ENCODE results near the gene ABCD3.
A peak's percentile ranks its signal among the peaks of the same experiment; 100 is the strongest.

Gene ABCD3

DNA sequence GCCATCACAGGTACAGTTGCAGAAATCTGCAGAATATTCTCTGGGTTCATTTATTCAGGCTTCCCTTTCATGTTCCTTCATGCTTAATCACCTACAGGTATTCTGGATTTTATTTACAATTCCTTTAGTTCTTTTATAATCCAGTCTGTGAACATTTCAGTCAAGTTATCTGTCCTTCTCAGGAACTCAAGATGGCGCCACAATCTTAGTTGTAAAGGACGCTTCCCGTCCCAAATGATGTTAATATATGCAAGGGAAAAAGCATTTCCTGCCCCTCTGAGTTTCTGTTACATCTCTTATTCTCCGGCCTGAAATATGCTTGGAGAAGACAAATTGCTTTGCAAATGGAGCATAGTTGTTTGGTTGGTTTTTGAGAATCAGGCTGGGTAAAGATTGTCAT, 104.1 kb downstream of the ABCD3 start:
- no peaks in the 10 kb centered on the region for H3F3A ChIP-seq (ENCODE audit: low read depth)
- H3K36me3 ChIP-seq (ENCODE audit: insufficient read depth, low read length), result peaks cover 5% of the 10 kb centered on the region; the same call in 1 of the 2 replicates
- H3K9me2 ChIP-seq (replicated peaks; ENCODE audit: low read depth, low read length), result no peaks in the 10 kb centered on the region
- H3K27me3 ChIP-seq (ENCODE audit: insufficient read depth, low read length, poor library complexity, severe bottlenecking), result no peaks in the 10 kb centered on the region
- H3K9me3 ChIP-seq (ENCODE audit: insufficient read depth, low read depth, low read length), result no peaks in the 10 kb centered on the region
- H3K79me2 ChIP-seq (ENCODE audit: insufficient read depth, low read length), result no peaks in the 10 kb centered on the region
- no peak overlapping the region for H2AFZ ChIP-seq (ENCODE audit: low read length)
- no peak overlapping the region for H3K9ac ChIP-seq (ENCODE audit: low read depth, low read length, poor library complexity, severe bottlenecking)
- TF ChIP-seq EZH2phosphoT487 (IDR thresholded peaks at IDR 0.05; ENCODE audit: borderline replicate concordance) (no peak), CTCF (conservative IDR thresholded peaks at IDR 0.05; ENCODE audit: low read length) (peak; percentile 79)
- no peaks in the 10 kb centered on the region for H4K20me1 ChIP-seq (ENCODE audit: insufficient read depth, low read length, poor library complexity, severe bottlenecking)
- H3K4me1 ChIP-seq (ENCODE audit: insufficient read depth, low read length, poor library complexity, severe bottlenecking), result no peaks in the 10 kb centered on the region
- no peak overlapping the region for H3K4me2 ChIP-seq (ENCODE audit: low read depth, low read length, poor library complexity, severe bottlenecking)
- H3K4me3 ChIP-seq (ENCODE audit: low read length, poor library complexity, severe bottlenecking), result no peak overlapping the region

GRCh38 chr1:94524531-94524930, 106.3 kb downstream of the ABCD3 start:
- no peak overlapping the region for H3K9ac ChIP-seq (ENCODE audit: low read depth, low read length, poor library complexity, severe bottlenecking)
- no peak overlapping the region for H3K4me3 ChIP-seq (ENCODE audit: low read length, poor library complexity, severe bottlenecking)
- no peaks in the 10 kb centered on the region for H3K4me1 ChIP-seq (ENCODE audit: insufficient read depth, low read length, poor library complexity, severe bottlenecking)
- no peaks in the 10 kb centered on the region for H3K27me3 ChIP-seq (ENCODE audit: insufficient read depth, low read length, poor library complexity, severe bottlenecking)
- H3K9me2 ChIP-seq (replicated peaks; ENCODE audit: low read depth, low read length), result no peaks in the 10 kb centered on the region
- H2AFZ ChIP-seq (ENCODE audit: low read length), result no peak overlapping the region
- H3K36me3 ChIP-seq (ENCODE audit: insufficient read depth, low read length), result no peaks in the 10 kb centered on the region
- no peaks in the 10 kb centered on the region for H3K9me3 ChIP-seq (ENCODE audit: insufficient read depth, low read depth, low read length)
- no peak overlapping the region for H3K4me2 ChIP-seq (ENCODE audit: low read depth, low read length, poor library complexity, severe bottlenecking)
- no peak for TF ChIP-seq CTCF (conservative IDR thresholded peaks at IDR 0.05; ENCODE audit: low read length)
- TF ChIP-seq EZH2phosphoT487 (IDR thresholded peaks at IDR 0.05; ENCODE audit: borderline replicate concordance), result no peak
- H4K20me1 ChIP-seq (ENCODE audit: insufficient read depth, low read length, poor library complexity, severe bottlenecking), result no peaks in the 10 kb centered on the region
- no peaks in the 10 kb centered on the region for H3F3A ChIP-seq (ENCODE audit: low read depth)
- H3K79me2 ChIP-seq (ENCODE audit: insufficient read depth, low read length), result no peaks in the 10 kb centered on the region

DNA sequence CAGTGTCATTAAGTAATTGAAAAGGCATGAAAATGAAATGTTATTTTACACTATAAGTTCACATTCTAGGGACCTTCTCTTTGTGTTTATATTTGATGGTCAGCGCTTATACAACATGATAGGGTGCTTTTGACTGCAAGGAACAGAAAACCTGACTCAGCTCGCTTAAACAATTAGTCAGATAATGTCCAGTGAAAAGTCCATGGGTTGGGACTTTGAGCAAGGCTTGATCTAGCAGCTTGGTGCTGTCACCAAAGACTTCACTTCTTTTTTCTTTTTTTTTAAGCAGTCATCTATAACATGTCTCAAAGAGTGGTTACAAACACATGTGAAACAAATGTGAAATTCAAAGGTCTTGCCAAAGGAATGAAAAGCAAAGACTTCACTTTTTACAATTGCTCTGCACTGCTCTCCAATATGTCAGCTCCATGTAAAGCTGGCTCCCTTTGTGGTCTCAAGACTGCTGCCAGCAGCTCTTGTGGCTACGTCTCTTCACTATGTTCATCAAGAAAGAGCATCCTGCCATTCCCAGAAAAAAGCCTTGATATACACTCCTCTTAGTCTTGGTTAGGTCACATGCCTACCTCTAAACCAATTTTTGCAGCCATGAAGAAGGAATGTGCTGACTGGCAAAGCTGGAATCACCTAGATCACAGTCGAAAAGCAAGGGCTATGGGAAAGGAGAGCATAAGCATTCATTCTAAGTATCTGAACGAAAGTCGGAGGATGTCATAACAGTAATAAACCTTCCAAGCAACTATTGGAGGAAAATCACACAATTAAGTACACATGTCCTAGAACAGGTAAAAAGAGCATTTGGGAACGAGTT, 108.2 kb downstream of the ABCD3 start:
- no peaks in the 10 kb centered on the region for H3K4me1 ChIP-seq (ENCODE audit: insufficient read depth, low read length, poor library complexity, severe bottlenecking)

More for the DNA sequence above, 108.2 kb downstream of the ABCD3 start:
- Histone ChIP-seq H3K79me2 (ENCODE audit: insufficient read depth, low read length) (no peaks in the 10 kb centered on the region), H3F3A (ENCODE audit: low read depth) (no peaks in the 10 kb centered on the region), H3K9me3 (ENCODE audit: insufficient read depth, low read depth, low read length) (no peaks in the 10 kb centered on the region), H3K9me2 (replicated peaks; ENCODE audit: low read depth, low read length) (no peaks in the 10 kb centered on the region), H3K9ac (ENCODE audit: low read depth, low read length, poor library complexity, severe bottlenecking) (no peak overlapping the region), H3K4me3 (ENCODE audit: low read length, poor library complexity, severe bottlenecking) (no peak overlapping the region), H4K20me1 (ENCODE audit: insufficient read depth, low read length, poor library complexity, severe bottlenecking) (no peaks in the 10 kb centered on the region), H2AFZ (ENCODE audit: low read length) (no peak overlapping the region), H3K36me3 (ENCODE audit: insufficient read depth, low read length) (no peaks in the 10 kb centered on the region), H3K4me2 (ENCODE audit: low read depth, low read length, poor library complexity, severe bottlenecking) (no peak overlapping the region), H3K27me3 (ENCODE audit: insufficient read depth, low read length, poor library complexity, severe bottlenecking) (no peaks in the 10 kb centered on the region)
- no peak for TF ChIP-seq EZH2phosphoT487 (IDR thresholded peaks at IDR 0.05; ENCODE audit: borderline replicate concordance)
- TF ChIP-seq CTCF (conservative IDR thresholded peaks at IDR 0.05; ENCODE audit: low read length), result no peak
